Osteocyte (in vitro differentiated cells): ENCODE data around the gene GPC6. TPM values are rescaled to one million over a fixed set of nuclear protein-coding genes. Genes with fewer than 3 reads are reported as not detected.
A peak's percentile ranks its signal among the peaks of the same experiment; 100 is the strongest.
"Not testable (repeated sequence)": the region's sequence is repeated elsewhere in the genome, so short reads cannot be mapped to it uniquely, and the experiment has no call there.

Experiments
- DNase-seq: peaks from one replicate; pipeline ENCODE4 v3.0.0; 2021; ENCODE audit warnings: mixed read lengths; ENCODE audit not compliant: unreplicated experiment; ENCODE audit errors: extremely low spot score
- H3K27ac Mint-ChIP-seq: one replicate; pipeline ENCODE4 v1.8.0; 2021; ENCODE audit warnings: mild to moderate bottlenecking, mixed read lengths; ENCODE audit not compliant: unreplicated experiment
- H3K27me3 Mint-ChIP-seq: one replicate; pipeline ENCODE4 v1.8.0; 2021; ENCODE audit warnings: mixed read lengths; ENCODE audit not compliant: unreplicated experiment
- H3K36me3 Mint-ChIP-seq: one replicate; pipeline ENCODE4 v1.8.0; 2021; ENCODE audit warnings: mixed read lengths; ENCODE audit not compliant: unreplicated experiment
- H3K4me1 Mint-ChIP-seq: one replicate; pipeline ENCODE4 v1.8.0; 2021; ENCODE audit warnings: mixed read lengths; ENCODE audit not compliant: unreplicated experiment
- H3K4me3 Mint-ChIP-seq: one replicate; pipeline ENCODE4 v1.8.0; 2021; ENCODE audit warnings: mild to moderate bottlenecking, moderate library complexity, mixed read lengths; ENCODE audit not compliant: unreplicated experiment
- H3K9me3 Mint-ChIP-seq: one replicate; pipeline ENCODE4 v1.8.0; 2021; ENCODE audit warnings: mixed read lengths; ENCODE audit not compliant: unreplicated experiment
- CTCF ChIP-seq: fragments of 200-600 bp; sonication (generic); IDR thresholded peaks from 2 replicates; pipeline ENCODE4 v1.5.0; 2021; ENCODE audit warnings: antibody characterized with exemption, mild to moderate bottlenecking, moderate library complexity
- total RNA-seq: library from RNA; stranded (reverse); gene quantifications from 2 replicates; pipeline ENCODE4 v1.2.1, GENCODE V29; 2021

The GPC6 gene
- total RNA-seq, 1 donor from 2014 or later, result 125 TPM

- Mint-ChIP-seq H3K9me3 (no peaks in the 10 kb centered on the region), H3K27me3 (no peaks in the 10 kb centered on the region), H3K27ac (no peak overlapping the region), H3K4me1 (peaks cover 30% of the 10 kb centered on the region), H3K36me3 (no peaks in the 10 kb centered on the region), H3K4me3 (no peak overlapping the region)
- no peak for DNase-seq
- no peak for TF ChIP-seq CTCF
Measured at GRCh38 chr13:93307651-93308050, 81.0 kb downstream of the GPC6 start.

GRCh38 chr13:93309886-93310523 lies 83.4 kb downstream of the GPC6 start:
- TF ChIP-seq CTCF, result no peak

GRCh38 chr13:93316841-93317240 lies 90.2 kb downstream of the GPC6 start:
- H3K27ac Mint-ChIP-seq, result no peak overlapping the region
- H3K27me3 Mint-ChIP-seq, result no peaks in the 10 kb centered on the region
- H3K36me3 Mint-ChIP-seq, result no peaks in the 10 kb centered on the region
- no peak overlapping the region for H3K4me3 Mint-ChIP-seq
- no peak for DNase-seq
- H3K4me1 Mint-ChIP-seq, result peaks cover 10% of the 10 kb centered on the region
- H3K9me3 Mint-ChIP-seq, result no peaks in the 10 kb centered on the region
- no peak for TF ChIP-seq CTCF

More at GRCh38 chr13:93309886-93310523, 83.4 kb downstream of the GPC6 start:
- Mint-ChIP-seq H3K36me3 (no peaks in the 10 kb centered on the region), H3K27me3 (no peaks in the 10 kb centered on the region), H3K27ac (peak overlapping the region; percentile 90), H3K9me3 (no peaks in the 10 kb centered on the region), H3K4me3 (no peak overlapping the region), H3K4me1 (peaks cover 32% of the 10 kb centered on the region)
- DNase-seq, result no peak

- no peaks in the 10 kb centered on the region for H3K27me3 Mint-ChIP-seq
- no peak overlapping the region for H3K4me3 Mint-ChIP-seq
- peaks cover 10% of the 10 kb centered on the region for H3K4me1 Mint-ChIP-seq
- no peak for DNase-seq
- H3K27ac Mint-ChIP-seq, result no peak overlapping the region
- no peaks in the 10 kb centered on the region for H3K9me3 Mint-ChIP-seq
- peaks cover 5% of the 10 kb centered on the region for H3K36me3 Mint-ChIP-seq
- TF ChIP-seq CTCF, result no peak
Measured at GRCh38 chr13:93318534-93319254, 92.1 kb downstream of the GPC6 start.

GRCh38 chr13:93320942-93321341 lies 94.3 kb downstream of the GPC6 start:
- no peaks in the 10 kb centered on the region for H3K9me3 Mint-ChIP-seq
- no peak for TF ChIP-seq CTCF
- H3K4me3 Mint-ChIP-seq, result no peak overlapping the region
- no peak overlapping the region for H3K27ac Mint-ChIP-seq
- H3K36me3 Mint-ChIP-seq, result peaks cover 9% of the 10 kb centered on the region
- no peaks in the 10 kb centered on the region for H3K27me3 Mint-ChIP-seq
- H3K4me1 Mint-ChIP-seq, result peaks cover 17% of the 10 kb centered on the region
- no peak for DNase-seq

- H3K9me3 Mint-ChIP-seq, H3K27ac Mint-ChIP-seq, H3K4me3 Mint-ChIP-seq, DNase-seq, H3K27me3 Mint-ChIP-seq, H3K36me3 Mint-ChIP-seq: not testable (repeated sequence)
- H3K4me1 Mint-ChIP-seq, result peaks cover 30% of the 10 kb centered on the region
Measured at GRCh38 chr13:93323880-93324279, 97.3 kb downstream of the GPC6 start.
